Gastrocnemius medialis (tissue), 4 donors: Measurements from ENCODE around the gene EIF4E3. TPM values are rescaled to one million over a fixed set of nuclear protein-coding genes. Genes with fewer than 3 reads are reported as not detected.

Source experiments
- ATAC-seq, 2 donors: fragments of 150-250 bp; one replicate each; pipeline ENCODE4 v1.9.1; 2016
- DNase-seq, 2 donors: peaks; one replicate each; pipeline ENCODE4 v3.0.0-alpha.2; 2019
- H3K27ac ChIP-seq, 4 donors: fragments of 200-600 bp; sonication (generic); 1 replicate in 1 of 4; 2 replicates in 3 of 4; pipeline ENCODE4 v1.5.1; 2016 to 2018; ENCODE audit warnings: mild to moderate bottlenecking in 2 of 4, moderate library complexity in 1 of 4
- H3K27me3 ChIP-seq, 3 donors: fragments of 200-600 bp; sonication (generic) in 2 of 3; 1 replicate in 1 of 3; 2 replicates in 2 of 3; pipeline versions ENCODE4 v1.5.1 to v1.6.0; 2016 to 2019; ENCODE audit warnings: mild to moderate bottlenecking in 1 of 3, moderate library complexity in 1 of 3
- H3K36me3 ChIP-seq, 2 donors: fragments of 200-600 bp; sonication (generic) in 1 of 2; one replicate each; pipeline ENCODE4 v1.5.1; 2017 to 2018
- H3K4me1 ChIP-seq, 2 donors: fragments of 200-600 bp; sonication (generic) in 1 of 2; one replicate each; pipeline ENCODE4 v1.5.1; 2016 to 2017; ENCODE audit warnings: mild to moderate bottlenecking in 2 of 2
- H3K4me3 ChIP-seq, 4 donors: fragments of 200-600 bp; sonication (generic) in 3 of 4; 1 replicate in 1 of 4; 2 replicates in 3 of 4; pipeline ENCODE4 v1.5.1; 2016 to 2019; ENCODE audit warnings: mild to moderate bottlenecking in 2 of 4
- H3K9me3 ChIP-seq, 3 donors: fragments of 200-600 bp; sonication (generic) in 2 of 3; 1 replicate in 1 of 3; 2 replicates in 2 of 3; pipeline ENCODE4 v1.5.1; 2016 to 2019
- POLR2A ChIP-seq, 2 donors: fragments of 450-650 bp; IDR thresholded peaks; one replicate each; pipeline ENCODE4 v1.6.1; 2017; ENCODE audit warnings: antibody characterized with exemption in 2 of 2, mild to moderate bottlenecking in 2 of 2, moderate library complexity in 2 of 2
- in situ Hi-C, 4 donors: fragments of 200-750 bp; cut with MboI; loops; one replicate each; pipeline versions ENCODE4 v1.15.0 to v1.8.0; 2017; ENCODE audit warnings: low sequenced_read_pairs in 4 of 4
- intact Hi-C: fragments of 100-400 bp; cut with DNase I; formaldehyde crosslinking; loops from one replicate; pipeline ENCODE4 v1.15.1; 2023; ENCODE audit warnings: low total_unique reads
- total RNA-seq, 4 donors: library from RNA; depleted of rRNA; stranded (reverse); fragments of >200 nt; gene quantifications; one replicate each; pipeline versions ENCODE4 v1.1.0 to v1.2.3, GENCODE V29; 2016
- TF ChIP-seq, protein P1 (sequence below), 5 experiments: fragments of 450-650 bp in 3 of 5; fragments of 200-600 bp in 2 of 5; sonication (generic) in 2 of 5; IDR thresholded peaks in 4 of 5; conservative IDR thresholded peaks in 1 of 5; 1 replicate in 4 of 5; 2 replicates in 1 of 5; pipeline ENCODE4 v1.5.1; 2016 to 2019; ENCODE audit warnings: antibody characterized with exemption in 5 of 5, mild to moderate bottlenecking in 3 of 5, moderate library complexity in 3 of 5

The EIF4E3 gene
- total RNA-seq, 4 donors from 2014 or later: 25.0 to 51.0 (median 42.8) TPM

GRCh38 chr3:71641674-71642073 lies 83.5 kb downstream of the EIF4E3 start:
- Histone ChIP-seq H3K4me3 (no peak overlapping the region), H3K27me3 (no peaks in the 10 kb centered on the region), H3K36me3 (no peaks in the 10 kb centered on the region), H3K9me3 (no peaks in the 10 kb centered on the region), H3K27ac (no peak overlapping the region), H3K4me1 (no peaks in the 10 kb centered on the region)
- intact Hi-C loops: no loop called here
- DNase-seq (no peak), ATAC-seq (no peak)
- in situ Hi-C loops: no loop called here
- no peak for TF ChIP-seq POLR2A (IDR thresholded peaks at IDR 0.05)
- TF ChIP-seq, protein P1, sequence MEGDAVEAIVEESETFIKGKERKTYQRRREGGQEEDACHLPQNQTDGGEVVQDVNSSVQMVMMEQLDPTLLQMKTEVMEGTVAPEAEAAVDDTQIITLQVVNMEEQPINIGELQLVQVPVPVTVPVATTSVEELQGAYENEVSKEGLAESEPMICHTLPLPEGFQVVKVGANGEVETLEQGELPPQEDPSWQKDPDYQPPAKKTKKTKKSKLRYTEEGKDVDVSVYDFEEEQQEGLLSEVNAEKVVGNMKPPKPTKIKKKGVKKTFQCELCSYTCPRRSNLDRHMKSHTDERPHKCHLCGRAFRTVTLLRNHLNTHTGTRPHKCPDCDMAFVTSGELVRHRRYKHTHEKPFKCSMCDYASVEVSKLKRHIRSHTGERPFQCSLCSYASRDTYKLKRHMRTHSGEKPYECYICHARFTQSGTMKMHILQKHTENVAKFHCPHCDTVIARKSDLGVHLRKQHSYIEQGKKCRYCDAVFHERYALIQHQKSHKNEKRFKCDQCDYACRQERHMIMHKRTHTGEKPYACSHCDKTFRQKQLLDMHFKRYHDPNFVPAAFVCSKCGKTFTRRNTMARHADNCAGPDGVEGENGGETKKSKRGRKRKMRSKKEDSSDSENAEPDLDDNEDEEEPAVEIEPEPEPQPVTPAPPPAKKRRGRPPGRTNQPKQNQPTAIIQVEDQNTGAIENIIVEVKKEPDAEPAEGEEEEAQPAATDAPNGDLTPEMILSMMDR (IDR thresholded peaks at IDR 0.05 in 4 of 5, conservative IDR thresholded peaks at IDR 0.05 in 1 of 5): no peak

DNA sequence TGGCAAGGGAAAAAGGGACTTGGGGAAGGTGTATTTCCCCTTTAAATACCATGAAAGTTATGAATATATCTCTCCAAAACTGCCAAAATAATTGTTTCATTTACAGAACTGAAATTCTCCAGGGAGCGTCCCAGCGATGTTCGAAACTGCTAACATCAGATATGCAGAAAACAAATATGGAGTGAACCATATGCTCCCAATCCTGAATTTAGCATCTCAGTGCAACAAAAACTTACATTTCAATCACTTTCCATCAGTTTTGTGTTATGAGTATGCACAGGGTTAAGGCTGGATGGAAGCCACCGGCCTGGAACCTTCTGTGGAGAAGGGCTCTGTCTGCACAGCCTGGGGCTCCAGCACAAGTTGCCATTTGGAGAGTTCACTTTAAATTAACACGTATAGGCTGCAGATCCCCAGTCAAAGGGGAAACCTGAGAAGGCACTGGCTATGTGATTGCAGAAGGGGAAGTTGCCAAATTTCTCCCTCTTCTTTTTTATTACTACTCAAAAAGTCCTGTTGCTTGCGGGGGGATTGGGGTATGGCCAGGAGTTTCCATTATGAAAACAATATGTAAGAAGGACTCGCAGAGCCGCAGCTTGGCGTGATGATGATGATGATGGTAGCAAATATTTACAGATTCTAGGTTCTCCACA lies 84.7 kb downstream of the EIF4E3 start:
- H3K4me1 ChIP-seq: no peaks in the 10 kb centered on the region
- DNase-seq (no peak), ATAC-seq (no peak)
- intact Hi-C loops (no loop called here), in situ Hi-C loops (no loop called here)
- no peak overlapping the region for H3K4me3 ChIP-seq
- no peaks in the 10 kb centered on the region for H3K9me3 ChIP-seq
- H3K36me3 ChIP-seq: no peaks in the 10 kb centered on the region
- H3K27ac ChIP-seq: no peak overlapping the region
- TF ChIP-seq, protein P1 (IDR thresholded peaks at IDR 0.05 in 4 of 5, conservative IDR thresholded peaks at IDR 0.05 in 1 of 5): no peak
- TF ChIP-seq POLR2A (IDR thresholded peaks at IDR 0.05): no peak
- H3K27me3 ChIP-seq: no peaks in the 10 kb centered on the region

- Histone ChIP-seq H3K9me3 (no peaks in the 10 kb centered on the region), H3K36me3 (no peaks in the 10 kb centered on the region), H3K4me1 (no peaks in the 10 kb centered on the region), H3K4me3 (no peak overlapping the region), H3K27ac (no peak overlapping the region), H3K27me3 (no peaks in the 10 kb centered on the region)
- TF ChIP-seq POLR2A (IDR thresholded peaks at IDR 0.05): no peak
- TF ChIP-seq, protein P1 (IDR thresholded peaks at IDR 0.05 in 4 of 5, conservative IDR thresholded peaks at IDR 0.05 in 1 of 5): no peak
- ATAC-seq: no peak
- in situ Hi-C loops: no loop called here
- intact Hi-C loops: no loop called here
- no peak for DNase-seq
Observed at GRCh38 chr3:71636482-71636881, 88.7 kb downstream of the EIF4E3 start.

DNA sequence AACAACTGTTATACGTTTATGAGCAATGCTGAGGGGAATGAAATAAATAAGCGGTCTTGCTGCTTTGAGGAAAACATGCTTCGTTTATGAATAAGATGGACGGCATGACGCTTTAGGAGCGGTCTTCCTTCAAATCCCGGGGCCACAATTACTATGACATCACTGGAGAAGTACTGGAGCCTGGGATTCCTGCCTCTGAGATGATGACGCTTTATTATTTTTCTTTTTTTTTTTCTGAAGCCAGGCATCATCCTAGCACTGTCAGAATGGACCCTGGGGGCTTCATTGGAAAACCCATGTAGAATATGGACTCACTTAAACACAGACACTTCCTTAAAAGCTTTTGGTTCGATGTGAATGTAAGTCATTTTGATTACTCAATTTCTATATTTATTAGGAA lies 89.2 kb downstream of the EIF4E3 start:
- H3K4me3 ChIP-seq: no peak overlapping the region
- no peak for DNase-seq
- no peaks in the 10 kb centered on the region for H3K4me1 ChIP-seq
- intact Hi-C loops (no loop called here), in situ Hi-C loops (no loop called here)
- no peaks in the 10 kb centered on the region for H3K36me3 ChIP-seq
- no peaks in the 10 kb centered on the region for H3K9me3 ChIP-seq
- ATAC-seq: no peak
- no peak overlapping the region for H3K27ac ChIP-seq
- no peak for TF ChIP-seq POLR2A (IDR thresholded peaks at IDR 0.05)
- TF ChIP-seq, protein P1 (IDR thresholded peaks at IDR 0.05 in 4 of 5, conservative IDR thresholded peaks at IDR 0.05 in 1 of 5): no peak
- no peaks in the 10 kb centered on the region for H3K27me3 ChIP-seq

DNA sequence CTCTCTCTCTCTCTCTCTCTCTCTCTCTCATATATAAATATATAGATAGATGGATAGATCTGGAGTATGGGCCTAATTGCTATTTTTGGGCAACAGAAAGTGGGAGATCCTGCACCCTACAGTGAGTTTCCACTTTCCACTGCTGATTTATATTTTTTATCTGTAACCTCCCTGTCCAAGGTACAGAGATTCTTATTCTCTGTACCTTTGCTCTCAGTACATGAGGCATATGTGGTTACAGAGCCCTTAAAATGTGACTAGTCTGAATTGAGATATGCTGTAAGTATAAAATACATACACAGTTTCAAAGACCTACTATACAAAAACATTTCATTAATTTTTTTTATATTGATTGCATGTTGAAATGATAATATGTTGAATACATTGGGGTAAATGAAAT lies 90.5 kb downstream of the EIF4E3 start:
- in situ Hi-C loops: no loop called here
- ATAC-seq: no peak
- TF ChIP-seq, protein P1 (IDR thresholded peaks at IDR 0.05 in 4 of 5, conservative IDR thresholded peaks at IDR 0.05 in 1 of 5): no peak
- TF ChIP-seq POLR2A (IDR thresholded peaks at IDR 0.05): no peak
- H3K27me3 ChIP-seq: no peaks in the 10 kb centered on the region
- no peak overlapping the region for H3K27ac ChIP-seq
- intact Hi-C loops: no loop called here
- DNase-seq: no peak
- no peaks in the 10 kb centered on the region for H3K36me3 ChIP-seq
- no peak overlapping the region for H3K4me3 ChIP-seq
- H3K9me3 ChIP-seq: no peaks in the 10 kb centered on the region
- no peaks in the 10 kb centered on the region for H3K4me1 ChIP-seq
